NCI-H1694 treated with DMSO at 0.1 percent for 48 hours (cell line): ENCODE data around the gene MAP1LC3B.
"Not testable (repeated sequence)": the region's sequence is repeated elsewhere in the genome, so short reads cannot be mapped to it uniquely, and the experiment has no call there.

ENCODE experiments used
- DNase-seq: peaks from one replicate; lab custom pipeline; 2025; lab: John Stamatoyannopoulos, UW

The MAP1LC3B gene

GRCh38 chr16:87360862-87361610 lies 31.1 kb upstream of the MAP1LC3B start:
- DNase-seq, result no peak

GRCh38 chr16:87361916-87362619 lies 30.1 kb upstream of the MAP1LC3B start:
- DNase-seq, result no peak

GRCh38 chr16:87362828-87363559 lies 29.1 kb upstream of the MAP1LC3B start:
- DNase-seq, result not testable (repeated sequence)

- DNase-seq, result no peak
Observed at GRCh38 chr16:87363771-87364455, 28.2 kb upstream of the MAP1LC3B start.

- DNase-seq, result no peak
Observed at GRCh38 chr16:87365021-87365713, 27.0 kb upstream of the MAP1LC3B start.

- no peak for DNase-seq
Observed at GRCh38 chr16:87366288-87366687, 25.8 kb upstream of the MAP1LC3B start.

GRCh38 chr16:87366930-87367329 lies 25.2 kb upstream of the MAP1LC3B start:
- no peak for DNase-seq

- no peak for DNase-seq
Observed at GRCh38 chr16:87367529-87367928, 24.6 kb upstream of the MAP1LC3B start.

GRCh38 chr16:87368029-87368770 lies 23.9 kb upstream of the MAP1LC3B start:
- no peak for DNase-seq

- no peak for DNase-seq
Observed at GRCh38 chr16:87369117-87369765, 22.9 kb upstream of the MAP1LC3B start.

GRCh38 chr16:87369796-87370719 lies 22.1 kb upstream of the MAP1LC3B start:
- DNase-seq, result no peak

- no peak for DNase-seq
Observed at GRCh38 chr16:87371261-87371866, 20.8 kb upstream of the MAP1LC3B start.

- no peak for DNase-seq
Observed at GRCh38 chr16:87372305-87372704, 19.8 kb upstream of the MAP1LC3B start.

- DNase-seq, result no peak
Observed at GRCh38 chr16:87374313-87374712, 17.8 kb upstream of the MAP1LC3B start.

- no peak for DNase-seq
Observed at GRCh38 chr16:87375426-87376135, 16.6 kb upstream of the MAP1LC3B start.

- DNase-seq, result no peak
Observed at GRCh38 chr16:87376660-87377059, 15.5 kb upstream of the MAP1LC3B start.

- not testable (repeated sequence) for DNase-seq
Observed at GRCh38 chr16:87379312-87379752, 12.8 kb upstream of the MAP1LC3B start.

GRCh38 chr16:87380403-87380802 lies 11.7 kb upstream of the MAP1LC3B start:
- no peak for DNase-seq
